22Rv1 (cell line): ENCODE measurements around the gene BCL2L2.

ENCODE experiments used
- ZFX ChIP-seq: fragments of 450-650 bp; IDR thresholded peaks from 2 replicates; pipeline ENCODE4 v1.6.1; 2017; ENCODE audit warnings: antibody characterized with exemption, borderline replicate concordance
- TF ChIP-seq, protein P1 (sequence below): fragments of 450-650 bp; IDR thresholded peaks from 2 replicates; pipeline ENCODE4 v1.5.1; 2017; ENCODE audit warnings: mild to moderate bottlenecking

DNA sequence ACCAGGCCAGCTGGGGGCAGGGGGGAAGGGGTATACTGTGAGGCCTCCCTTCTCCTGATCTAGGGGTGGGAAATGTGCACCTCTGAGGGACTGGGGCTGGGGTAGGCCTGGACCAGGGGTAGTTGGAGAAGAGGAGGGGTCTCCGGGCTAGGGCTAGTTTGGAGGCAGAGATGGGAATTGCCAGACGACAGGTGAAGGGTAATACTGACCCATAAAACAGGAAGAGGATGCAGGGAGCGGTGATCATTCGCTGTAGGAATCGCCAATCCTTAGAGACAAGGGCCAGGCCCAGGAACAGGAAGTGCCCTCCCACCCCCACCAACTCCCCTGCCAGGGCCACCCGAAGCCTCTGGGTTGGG, 41.6 kb downstream of the BCL2L2 start:
- TF ChIP-seq, protein P1, sequence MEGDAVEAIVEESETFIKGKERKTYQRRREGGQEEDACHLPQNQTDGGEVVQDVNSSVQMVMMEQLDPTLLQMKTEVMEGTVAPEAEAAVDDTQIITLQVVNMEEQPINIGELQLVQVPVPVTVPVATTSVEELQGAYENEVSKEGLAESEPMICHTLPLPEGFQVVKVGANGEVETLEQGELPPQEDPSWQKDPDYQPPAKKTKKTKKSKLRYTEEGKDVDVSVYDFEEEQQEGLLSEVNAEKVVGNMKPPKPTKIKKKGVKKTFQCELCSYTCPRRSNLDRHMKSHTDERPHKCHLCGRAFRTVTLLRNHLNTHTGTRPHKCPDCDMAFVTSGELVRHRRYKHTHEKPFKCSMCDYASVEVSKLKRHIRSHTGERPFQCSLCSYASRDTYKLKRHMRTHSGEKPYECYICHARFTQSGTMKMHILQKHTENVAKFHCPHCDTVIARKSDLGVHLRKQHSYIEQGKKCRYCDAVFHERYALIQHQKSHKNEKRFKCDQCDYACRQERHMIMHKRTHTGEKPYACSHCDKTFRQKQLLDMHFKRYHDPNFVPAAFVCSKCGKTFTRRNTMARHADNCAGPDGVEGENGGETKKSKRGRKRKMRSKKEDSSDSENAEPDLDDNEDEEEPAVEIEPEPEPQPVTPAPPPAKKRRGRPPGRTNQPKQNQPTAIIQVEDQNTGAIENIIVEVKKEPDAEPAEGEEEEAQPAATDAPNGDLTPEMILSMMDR = no peak
- TF ChIP-seq ZFX = no peak
